Measurements from ENCODE around the gene PCNX1. TPM values are rescaled to one million over a fixed set of nuclear protein-coding genes. Genes with fewer than 3 reads are reported as not detected.
"Not testable (repeated sequence)": the region's sequence is repeated elsewhere in the genome, so short reads cannot be mapped to it uniquely, and the experiment has no call there.

The PCNX1 gene
- total and polyA plus RNA-seq, 2 experiments from 2014 or later = 10.0 to 64.2 TPM

DNA sequence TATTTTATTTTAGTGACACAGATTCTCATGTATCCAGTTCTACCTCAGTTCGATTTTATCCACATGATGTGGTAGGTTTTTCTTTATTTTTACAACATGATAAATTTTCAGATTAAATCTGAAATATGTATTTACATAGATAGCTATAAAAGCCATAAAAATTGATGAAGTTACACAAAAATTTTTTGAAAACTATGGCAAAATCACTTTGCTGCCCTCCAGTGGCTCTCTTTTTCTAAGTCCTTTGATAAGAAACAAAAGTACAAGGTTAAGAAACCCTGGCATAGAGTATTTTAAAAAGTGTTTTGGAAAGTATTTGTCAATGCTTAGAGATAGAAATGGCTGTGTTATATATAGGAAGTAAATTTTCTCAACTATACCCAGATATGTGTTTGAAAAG is 104.2 kb downstream of the PCNX1 start:
- H3K27ac ChIP-seq = no peak overlapping the region
- TF ChIP-seq EZH2 (IDR thresholded peaks at IDR 0.05; ENCODE audit: borderline replicate concordance) (no peak), EZH2phosphoT487 (IDR thresholded peaks at IDR 0.05; ENCODE audit: low read depth, severe bottlenecking, unreplicated experiment) (no peak)
- TF ChIP-seq, protein P1, sequence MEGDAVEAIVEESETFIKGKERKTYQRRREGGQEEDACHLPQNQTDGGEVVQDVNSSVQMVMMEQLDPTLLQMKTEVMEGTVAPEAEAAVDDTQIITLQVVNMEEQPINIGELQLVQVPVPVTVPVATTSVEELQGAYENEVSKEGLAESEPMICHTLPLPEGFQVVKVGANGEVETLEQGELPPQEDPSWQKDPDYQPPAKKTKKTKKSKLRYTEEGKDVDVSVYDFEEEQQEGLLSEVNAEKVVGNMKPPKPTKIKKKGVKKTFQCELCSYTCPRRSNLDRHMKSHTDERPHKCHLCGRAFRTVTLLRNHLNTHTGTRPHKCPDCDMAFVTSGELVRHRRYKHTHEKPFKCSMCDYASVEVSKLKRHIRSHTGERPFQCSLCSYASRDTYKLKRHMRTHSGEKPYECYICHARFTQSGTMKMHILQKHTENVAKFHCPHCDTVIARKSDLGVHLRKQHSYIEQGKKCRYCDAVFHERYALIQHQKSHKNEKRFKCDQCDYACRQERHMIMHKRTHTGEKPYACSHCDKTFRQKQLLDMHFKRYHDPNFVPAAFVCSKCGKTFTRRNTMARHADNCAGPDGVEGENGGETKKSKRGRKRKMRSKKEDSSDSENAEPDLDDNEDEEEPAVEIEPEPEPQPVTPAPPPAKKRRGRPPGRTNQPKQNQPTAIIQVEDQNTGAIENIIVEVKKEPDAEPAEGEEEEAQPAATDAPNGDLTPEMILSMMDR (IDR thresholded peaks at IDR 0.05; ENCODE audit: poor library complexity) = peak; percentile 22
- WGBS (ENCODE audit: low lambda C conversion rate, missing lambda C conversion rate) = 94% methylated on average over 1 of the region's 1 CpG
- H2AFZ ChIP-seq = no peak overlapping the region
- no peaks in the 10 kb centered on the region for H3K79me2 ChIP-seq
- H3K36me3 ChIP-seq (replicated peaks; ENCODE audit: insufficient read depth, low read depth) = no peaks in the 10 kb centered on the region
- no peaks in the 10 kb centered on the region for H3K9me2 ChIP-seq (replicated peaks; ENCODE audit: insufficient read depth)
- H3K4me3 ChIP-seq = no peak overlapping the region
- no peaks in the 10 kb centered on the region for H3K27me3 ChIP-seq
- no peak for DNase-seq (ENCODE audit: low spot score)
- H3K4me2 ChIP-seq = no peak overlapping the region
- H3K4me1 ChIP-seq (ENCODE audit: insufficient read depth) = no peaks in the 10 kb centered on the region
- no peaks in the 10 kb centered on the region for H3K9me3 ChIP-seq (ENCODE audit: low read depth)
- H4K20me1 ChIP-seq (ENCODE audit: insufficient read depth, poor library complexity, severe bottlenecking) = no peaks in the 10 kb centered on the region

DNA sequence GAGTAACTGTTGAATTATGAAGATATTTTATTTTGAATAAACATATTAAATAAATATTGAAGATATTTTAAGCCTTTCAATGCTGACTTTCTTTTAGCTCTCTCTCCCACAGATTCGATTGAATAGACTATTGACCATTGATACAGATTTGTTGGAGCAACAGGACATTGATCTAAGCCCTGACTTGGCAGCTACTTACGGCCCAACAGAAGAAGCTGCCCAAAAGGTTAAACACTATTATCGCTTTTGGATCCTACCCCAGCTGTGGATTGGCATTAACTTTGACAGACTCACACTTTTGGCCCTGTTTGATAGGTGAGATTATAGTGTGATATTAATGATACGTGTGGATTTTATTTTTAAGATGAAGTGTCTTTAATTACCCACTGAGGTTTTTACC is 105.6 kb downstream of the PCNX1 start:
- TF ChIP-seq EZH2 (IDR thresholded peaks at IDR 0.05; ENCODE audit: borderline replicate concordance) (no peak), EZH2phosphoT487 (IDR thresholded peaks at IDR 0.05; ENCODE audit: low read depth, severe bottlenecking, unreplicated experiment) (no peak)
- TF ChIP-seq, protein P1 (IDR thresholded peaks at IDR 0.05; ENCODE audit: poor library complexity) = no peak
- Histone ChIP-seq H3K79me2 (no peaks in the 10 kb centered on the region), H3K9me3 (ENCODE audit: low read depth) (no peaks in the 10 kb centered on the region), H2AFZ (no peak overlapping the region), H3K4me3 (no peak overlapping the region), H3K27ac (no peak overlapping the region), H3K9me2 (replicated peaks; ENCODE audit: insufficient read depth) (no peaks in the 10 kb centered on the region), H3K27me3 (no peaks in the 10 kb centered on the region), H3K4me1 (ENCODE audit: insufficient read depth) (no peaks in the 10 kb centered on the region), H3K36me3 (replicated peaks; ENCODE audit: insufficient read depth, low read depth) (no peaks in the 10 kb centered on the region), H3K4me2 (no peak overlapping the region), H4K20me1 (ENCODE audit: insufficient read depth, poor library complexity, severe bottlenecking) (no peaks in the 10 kb centered on the region)
- WGBS (ENCODE audit: low lambda C conversion rate, missing lambda C conversion rate) = 98% methylated on average over 4 of the region's 4 CpGs
- DNase-seq (ENCODE audit: low spot score) = no peak

GRCh38 chr14:71013551-71014192 is 106.4 kb downstream of the PCNX1 start:
- whole genome bisulfite sequencing (ENCODE audit: low lambda C conversion rate, missing lambda C conversion rate) = 36% methylated on average over 1 of the region's 1 CpG
- Histone ChIP-seq H3K9me2 (replicated peaks; ENCODE audit: insufficient read depth) (no peaks in the 10 kb centered on the region), H3K27me3 (no peaks in the 10 kb centered on the region), H3K4me2 (no peak overlapping the region), H3K27ac (no peak overlapping the region), H3K4me1 (ENCODE audit: insufficient read depth) (no peaks in the 10 kb centered on the region), H3K79me2 (no peaks in the 10 kb centered on the region), H3K4me3 (no peak overlapping the region), H2AFZ (no peak overlapping the region), H3K9me3 (ENCODE audit: low read depth) (no peaks in the 10 kb centered on the region), H4K20me1 (ENCODE audit: insufficient read depth, poor library complexity, severe bottlenecking) (no peaks in the 10 kb centered on the region), H3K36me3 (replicated peaks; ENCODE audit: insufficient read depth, low read depth) (no peaks in the 10 kb centered on the region)
- no peak for DNase-seq (ENCODE audit: low spot score)
- TF ChIP-seq EZH2phosphoT487 (IDR thresholded peaks at IDR 0.05; ENCODE audit: low read depth, severe bottlenecking, unreplicated experiment) (no peak), EZH2 (IDR thresholded peaks at IDR 0.05; ENCODE audit: borderline replicate concordance) (no peak)
- TF ChIP-seq, protein P1 (IDR thresholded peaks at IDR 0.05; ENCODE audit: poor library complexity) = no peak

GRCh38 chr14:71019917-71020316 is 112.7 kb downstream of the PCNX1 start:
- not testable (repeated sequence) for H3K9me3 ChIP-seq (ENCODE audit: low read depth); H4K20me1 ChIP-seq (ENCODE audit: insufficient read depth, poor library complexity, severe bottlenecking); H3K27ac ChIP-seq; H3K4me1 ChIP-seq (ENCODE audit: insufficient read depth); H3K27me3 ChIP-seq; H3K4me2 ChIP-seq; H2AFZ ChIP-seq; H3K79me2 ChIP-seq; H3K4me3 ChIP-seq; DNase-seq (ENCODE audit: low spot score); H3K36me3 ChIP-seq (replicated peaks; ENCODE audit: insufficient read depth, low read depth); H3K9me2 ChIP-seq (replicated peaks; ENCODE audit: insufficient read depth)
- 90% methylated on average over 3 of the region's 3 CpGs for WGBS (ENCODE audit: low lambda C conversion rate, missing lambda C conversion rate)

Data from hepatocyte (in vitro differentiated cells).